Ascending aorta (tissue), 2 donors: ENCODE measurements around the gene ADAMTSL2. TPM values are rescaled to one million over a fixed set of nuclear protein-coding genes. Genes with fewer than 3 reads are reported as not detected.

Experiments
- DNase-seq, 2 donors: peaks; one replicate each; pipeline ENCODE4 v3.0.0-alpha.2; 2019; ENCODE audit warnings: low spot score in 2 of 2
- H3K27ac ChIP-seq, 2 donors: fragments of 200-600 bp; sonication (generic); one replicate each; pipeline ENCODE4 v1.5.1; 2016 to 2017; ENCODE audit warnings: mild to moderate bottlenecking in 1 of 2
- H3K27me3 ChIP-seq: fragments of 200-600 bp; sonication (generic); one replicate; pipeline ENCODE4 v1.5.1; 2017
- H3K36me3 ChIP-seq, 2 donors: fragments of 200-600 bp; sonication (generic); one replicate each; pipeline ENCODE4 v1.5.1; 2016
- H3K4me1 ChIP-seq, 2 donors: fragments of 200-600 bp; sonication (generic); one replicate each; pipeline ENCODE4 v1.5.1; 2016 to 2017; ENCODE audit warnings: mild to moderate bottlenecking in 1 of 2
- H3K4me3 ChIP-seq, 2 donors: fragments of 200-600 bp; sonication (generic); one replicate each; pipeline ENCODE4 v1.5.1; 2016 to 2017; ENCODE audit warnings: mild to moderate bottlenecking in 1 of 2
- H3K9me3 ChIP-seq, 2 donors: fragments of 200-600 bp; sonication (generic); one replicate each; pipeline ENCODE4 v1.5.1; 2016
- intact Hi-C: fragments of 100-400 bp; cut with DNase I; formaldehyde crosslinking; loops from one replicate; pipeline ENCODE4 v1.15.1; 2023
- total RNA-seq: library from RNA; depleted of rRNA; stranded (reverse); fragments of >200 nt; gene quantifications from one replicate; pipeline ENCODE4 v1.1.0, GENCODE V29; 2016
- TF ChIP-seq, protein P1 (sequence below), 3 experiments: fragments of 200-600 bp in 2 of 3; fragments of 450-650 bp in 1 of 3; sonication (generic) in 2 of 3; IDR thresholded peaks; one replicate each; pipeline ENCODE4 v1.5.1; 2016 to 2019; ENCODE audit warnings: antibody characterized with exemption in 3 of 3, mild to moderate bottlenecking in 1 of 3, moderate library complexity in 1 of 3

ADAMTSL2 gene
- total RNA-seq, 1 donor from 2014 or later = 3.4 TPM

DNA sequence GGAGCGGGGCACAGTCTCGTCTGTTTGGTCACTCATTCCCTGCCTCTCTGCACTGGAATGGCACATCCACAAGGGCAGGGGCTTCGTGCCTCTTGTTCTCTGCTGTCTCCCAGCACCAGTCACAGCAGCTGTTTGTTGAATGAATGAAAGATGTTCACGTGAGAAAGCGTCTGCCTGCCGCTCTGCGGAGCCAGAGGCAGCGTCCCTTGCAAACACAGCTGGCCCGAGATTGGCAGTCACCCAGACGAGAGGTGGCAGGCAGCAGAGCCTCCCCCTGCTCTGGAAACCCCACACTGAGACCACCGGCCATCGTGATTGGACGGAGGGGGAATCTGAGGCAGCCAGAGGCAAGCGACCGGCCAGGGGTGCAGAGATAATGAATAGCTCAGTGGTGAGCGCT, 80.7 kb downstream of the ADAMTSL2 start:
- no peak for DNase-seq
- H3K4me3 ChIP-seq = no peak overlapping the region
- H3K36me3 ChIP-seq = no peaks in the 10 kb centered on the region
- intact Hi-C loops = no loop called here
- no peaks in the 10 kb centered on the region for H3K27me3 ChIP-seq
- H3K4me1 ChIP-seq = no peaks in the 10 kb centered on the region
- no peak overlapping the region for H3K27ac ChIP-seq
- H3K9me3 ChIP-seq = no peaks in the 10 kb centered on the region
- TF ChIP-seq, protein P1, sequence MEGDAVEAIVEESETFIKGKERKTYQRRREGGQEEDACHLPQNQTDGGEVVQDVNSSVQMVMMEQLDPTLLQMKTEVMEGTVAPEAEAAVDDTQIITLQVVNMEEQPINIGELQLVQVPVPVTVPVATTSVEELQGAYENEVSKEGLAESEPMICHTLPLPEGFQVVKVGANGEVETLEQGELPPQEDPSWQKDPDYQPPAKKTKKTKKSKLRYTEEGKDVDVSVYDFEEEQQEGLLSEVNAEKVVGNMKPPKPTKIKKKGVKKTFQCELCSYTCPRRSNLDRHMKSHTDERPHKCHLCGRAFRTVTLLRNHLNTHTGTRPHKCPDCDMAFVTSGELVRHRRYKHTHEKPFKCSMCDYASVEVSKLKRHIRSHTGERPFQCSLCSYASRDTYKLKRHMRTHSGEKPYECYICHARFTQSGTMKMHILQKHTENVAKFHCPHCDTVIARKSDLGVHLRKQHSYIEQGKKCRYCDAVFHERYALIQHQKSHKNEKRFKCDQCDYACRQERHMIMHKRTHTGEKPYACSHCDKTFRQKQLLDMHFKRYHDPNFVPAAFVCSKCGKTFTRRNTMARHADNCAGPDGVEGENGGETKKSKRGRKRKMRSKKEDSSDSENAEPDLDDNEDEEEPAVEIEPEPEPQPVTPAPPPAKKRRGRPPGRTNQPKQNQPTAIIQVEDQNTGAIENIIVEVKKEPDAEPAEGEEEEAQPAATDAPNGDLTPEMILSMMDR (IDR thresholded peaks at IDR 0.05) = no peak

DNA sequence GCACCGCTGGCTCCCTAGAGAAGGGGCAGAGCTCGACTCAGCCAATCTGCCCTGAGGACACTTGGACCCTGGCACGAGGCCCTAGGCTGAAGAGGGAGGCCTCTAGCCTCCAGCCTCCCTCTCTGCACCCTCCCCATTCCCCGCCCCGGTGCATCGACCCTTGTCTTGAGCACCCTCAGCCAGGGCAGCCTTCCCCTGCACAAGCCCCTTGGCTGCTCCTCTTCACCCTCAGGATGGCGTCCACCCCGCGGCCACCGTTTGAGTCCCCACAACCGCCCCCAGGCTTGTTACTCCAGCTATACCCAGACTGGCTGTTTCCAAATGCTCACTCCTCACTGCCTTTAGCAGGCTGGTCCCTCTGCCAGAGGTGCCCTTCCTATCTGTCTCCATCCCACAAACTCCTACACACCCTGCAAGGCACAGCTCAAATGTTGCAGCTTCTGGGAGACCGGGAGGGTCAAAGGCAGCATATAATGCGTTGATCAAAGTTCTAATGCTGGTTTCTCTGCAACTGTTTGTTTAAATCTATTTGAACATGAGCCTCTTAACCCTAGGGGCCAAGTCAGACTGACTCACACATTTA, 81.2 kb downstream of the ADAMTSL2 start:
- Histone ChIP-seq H3K27me3 (no peaks in the 10 kb centered on the region), H3K4me1 (no peaks in the 10 kb centered on the region), H3K9me3 (no peaks in the 10 kb centered on the region), H3K27ac (no peak overlapping the region), H3K36me3 (no peaks in the 10 kb centered on the region), H3K4me3 (no peak overlapping the region)
- no peak for DNase-seq
- TF ChIP-seq, protein P1 (IDR thresholded peaks at IDR 0.05) = no peak
- intact Hi-C loops = no loop called here

DNA sequence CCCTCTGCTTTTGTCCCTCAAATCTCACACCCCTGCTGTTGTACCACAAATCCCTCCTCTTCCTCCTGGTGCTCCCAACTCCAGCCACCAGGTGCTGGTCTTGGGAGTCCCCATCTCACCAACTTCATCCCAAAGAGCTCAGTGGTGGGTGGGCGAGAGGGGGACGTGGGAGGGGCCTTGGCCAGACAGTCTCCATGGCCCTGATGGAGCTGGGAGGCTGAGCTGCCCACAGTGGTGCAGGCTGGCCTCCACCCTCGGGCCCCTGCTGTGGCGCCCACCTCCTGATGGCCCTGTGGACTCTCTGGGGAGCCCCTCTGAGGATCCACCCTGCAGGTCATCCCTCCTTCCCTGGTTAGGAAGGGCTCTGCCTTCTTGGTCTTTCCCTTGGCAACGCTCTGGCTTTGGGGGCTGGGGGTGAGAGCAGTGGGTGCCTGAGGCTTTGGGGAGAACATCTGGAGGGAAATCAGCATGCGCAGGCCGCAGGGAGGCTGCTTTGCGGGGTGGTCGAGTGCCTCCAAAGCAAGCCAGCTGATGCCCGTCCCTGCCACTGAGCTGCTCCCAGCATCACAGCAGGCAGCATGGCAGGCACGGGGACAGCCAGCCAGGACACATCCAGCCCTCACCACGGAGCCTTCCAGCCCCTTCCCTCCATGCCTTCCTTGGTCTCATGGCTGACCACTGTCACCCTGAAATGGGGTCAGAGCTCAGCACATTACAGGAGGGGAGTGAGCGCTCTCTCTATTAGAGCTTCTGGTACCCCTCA, 82.3 kb downstream of the ADAMTSL2 start:
- H3K27ac ChIP-seq = no peak overlapping the region
- H3K36me3 ChIP-seq = no peaks in the 10 kb centered on the region
- no peaks in the 10 kb centered on the region for H3K4me1 ChIP-seq
- DNase-seq = no peak
- H3K27me3 ChIP-seq = no peaks in the 10 kb centered on the region
- TF ChIP-seq, protein P1 (IDR thresholded peaks at IDR 0.05) = no peak
- H3K4me3 ChIP-seq = no peak overlapping the region
- no peaks in the 10 kb centered on the region for H3K9me3 ChIP-seq
- intact Hi-C loops = no loop called here

DNA sequence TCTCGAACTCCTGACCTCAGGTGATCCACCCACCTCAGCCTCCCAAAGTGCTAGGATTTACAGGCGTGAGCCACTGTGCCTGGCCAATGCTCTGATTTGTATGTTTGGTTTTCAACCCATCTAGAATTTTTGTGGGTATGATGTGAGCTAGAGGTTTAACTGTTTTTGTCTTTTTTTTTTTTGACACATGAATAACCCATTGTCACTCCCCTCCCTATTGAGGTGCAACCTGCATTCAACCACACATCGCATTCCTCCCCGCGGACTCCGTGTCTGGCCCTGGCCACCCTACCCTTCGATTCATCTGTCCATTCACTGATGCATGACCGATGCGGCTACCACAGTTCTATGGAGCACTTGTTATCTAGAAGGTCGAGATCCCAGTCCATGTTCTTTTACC, 84.2 kb downstream of the ADAMTSL2 start:
- Histone ChIP-seq H3K36me3 (no peaks in the 10 kb centered on the region), H3K27ac (no peak overlapping the region), H3K27me3 (no peaks in the 10 kb centered on the region), H3K4me3 (no peak overlapping the region), H3K4me1 (no peaks in the 10 kb centered on the region), H3K9me3 (no peaks in the 10 kb centered on the region)
- no peak for DNase-seq
- TF ChIP-seq, protein P1 (IDR thresholded peaks at IDR 0.05) = no peak
- intact Hi-C loops = no loop called here

DNA sequence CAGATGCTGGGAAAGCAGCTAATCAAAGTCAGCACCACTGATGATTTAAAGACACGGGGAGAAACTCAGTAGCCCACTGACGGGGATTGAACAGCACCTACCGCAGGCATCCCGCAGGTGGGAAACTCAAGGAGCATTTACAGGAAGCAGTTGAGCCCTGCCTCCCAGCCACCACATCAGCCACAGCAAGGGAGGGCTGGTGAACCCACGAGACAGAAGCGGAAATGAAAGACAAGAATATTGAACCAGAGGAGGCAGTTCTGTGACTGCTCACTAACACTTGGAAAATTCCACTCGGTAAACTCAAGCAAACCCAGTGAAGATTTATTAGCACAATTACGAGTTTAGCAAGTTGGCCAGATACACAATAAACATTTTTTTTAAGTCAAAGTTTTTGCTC, 85.3 kb downstream of the ADAMTSL2 start:
- TF ChIP-seq, protein P1 (IDR thresholded peaks at IDR 0.05) = no peak
- H3K4me3 ChIP-seq = no peak overlapping the region
- no peaks in the 10 kb centered on the region for H3K27me3 ChIP-seq
- DNase-seq = no peak
- H3K36me3 ChIP-seq = no peaks in the 10 kb centered on the region
- intact Hi-C loops = no loop called here
- no peaks in the 10 kb centered on the region for H3K9me3 ChIP-seq
- no peak overlapping the region for H3K27ac ChIP-seq
- no peaks in the 10 kb centered on the region for H3K4me1 ChIP-seq
